Measurements from ENCODE around the gene ITGA11.

Gene ITGA11

GRCh38 chr15:68389936-68390817 is 41.8 kb downstream of the ITGA11 start:
- DNase-seq, result no peak

- no peak for DNase-seq
These were observed 42.7 kb downstream of the ITGA11 start for GRCh38 chr15:68389041-68389930.

- no peak for DNase-seq
These were observed 44.4 kb downstream of the ITGA11 start for GRCh38 chr15:68387381-68388143.

GRCh38 chr15:68386587-68387288 is 45.2 kb downstream of the ITGA11 start:
- DNase-seq, result no peak

GRCh38 chr15:68385671-68386586 is 46.0 kb downstream of the ITGA11 start:
- no peak for DNase-seq

GRCh38 chr15:68385240-68385561 is 46.8 kb downstream of the ITGA11 start:
- DNase-seq, result no peak

GRCh38 chr15:68384451-68385239 is 47.3 kb downstream of the ITGA11 start:
- no peak for DNase-seq

GRCh38 chr15:68383161-68384074 is 48.5 kb downstream of the ITGA11 start:
- peak; percentile 17 for DNase-seq

GRCh38 chr15:68382286-68383007 is 49.5 kb downstream of the ITGA11 start:
- no peak for DNase-seq

GRCh38 chr15:68380456-68380855 is 51.5 kb downstream of the ITGA11 start:
- DNase-seq, result no peak

- no peak for DNase-seq
These were observed 52.1 kb downstream of the ITGA11 start for GRCh38 chr15:68379759-68380290.

GRCh38 chr15:68379058-68379758 is 52.8 kb downstream of the ITGA11 start:
- DNase-seq, result no peak

GRCh38 chr15:68378595-68378994 is 53.4 kb downstream of the ITGA11 start:
- no peak for DNase-seq

GRCh38 chr15:68377766-68378165 is 54.2 kb downstream of the ITGA11 start:
- no peak for DNase-seq

GRCh38 chr15:68376447-68377060 is 55.4 kb downstream of the ITGA11 start:
- DNase-seq, result no peak

GRCh38 chr15:68375716-68376220 is 56.2 kb downstream of the ITGA11 start:
- no peak for DNase-seq

- DNase-seq, result no peak
These were observed 56.8 kb downstream of the ITGA11 start for GRCh38 chr15:68375191-68375631.
